Lower leg skin (tissue), 3 donors: ENCODE results near the gene CCDC175.

Source experiments
- CTCF ChIP-seq, 3 donors: fragments of 450-650 bp; IDR thresholded peaks; one replicate each; pipeline ENCODE4 v1.5.1; 2016; ENCODE audit warnings: antibody characterized with exemption in 3 of 3, mild to moderate bottlenecking in 3 of 3, moderate library complexity in 2 of 3
- POLR2A ChIP-seq, 2 donors: fragments of 450-650 bp; IDR thresholded peaks; one replicate each; pipeline ENCODE4 v1.6.1; 2016 to 2017; ENCODE audit warnings: antibody characterized with exemption in 2 of 2, mild to moderate bottlenecking in 1 of 2, moderate library complexity in 1 of 2

GRCh38 chr14:59463787-59464485, 112.7 kb downstream of the CCDC175 start:
- TF ChIP-seq POLR2A (IDR thresholded peaks at IDR 0.05) (no peak), CTCF (IDR thresholded peaks at IDR 0.05) (no peak)
